HG02852 (cell line): ENCODE data around the gene SEC16A.

ENCODE experiments used
- ATAC-seq: cut with Tn5 transposase; IDR thresholded peaks from one replicate; pipeline ENCODE4 v1.9.1; 2021; ENCODE audit warnings: mild to moderate bottlenecking, moderate library complexity; ENCODE audit not compliant: unreplicated experiment

Gene SEC16A

GRCh38 chr9:136487672-136488071, 4.8 kb upstream of the SEC16A start:
- no peak for ATAC-seq

- no peak for ATAC-seq
Observed at GRCh38 chr9:136486823-136487620, 4.2 kb upstream of the SEC16A start.

GRCh38 chr9:136486131-136486530, 3.3 kb upstream of the SEC16A start:
- no peak for ATAC-seq

- no peak for ATAC-seq
Observed at GRCh38 chr9:136485049-136486045, 2.5 kb upstream of the SEC16A start.

GRCh38 chr9:136484153-136485048, 1.6 kb upstream of the SEC16A start:
- no peak for ATAC-seq

- peak; percentile 61 for ATAC-seq
Observed at GRCh38 chr9:136483589-136484152, 831 bp upstream of the SEC16A start.

GRCh38 chr9:136482046-136482792, 621 bp downstream of the SEC16A start:
- no peak for ATAC-seq

DNA sequence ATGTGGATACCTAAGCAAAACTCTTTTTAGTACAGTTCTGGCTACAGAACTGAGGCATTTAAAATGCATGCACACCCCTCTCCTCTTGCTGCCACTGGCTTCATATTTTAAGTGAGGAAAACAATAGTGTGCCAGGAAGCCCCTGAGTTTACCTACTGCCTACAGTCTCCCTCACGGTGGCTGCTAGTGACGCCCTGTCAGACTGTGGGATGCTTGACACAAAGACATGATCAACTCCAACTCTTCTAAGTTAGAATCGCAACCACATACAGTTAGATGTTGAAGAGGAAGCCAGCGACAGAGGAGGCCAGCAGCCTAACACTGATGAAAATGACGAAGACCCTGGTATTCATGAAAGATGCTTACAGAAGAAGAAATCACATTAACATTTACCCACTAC, 1.3 kb downstream of the SEC16A start:
- ATAC-seq = no peak

- no peak for ATAC-seq
Observed at GRCh38 chr9:136476369-136477150, 6.3 kb downstream of the SEC16A start.

- ATAC-seq = no peak
Observed at GRCh38 chr9:136474974-136475865, 7.6 kb downstream of the SEC16A start.

- ATAC-seq = no peak
Observed at GRCh38 chr9:136474021-136474640, 8.7 kb downstream of the SEC16A start.

- ATAC-seq = no peak
Observed at GRCh38 chr9:136473354-136473721, 9.5 kb downstream of the SEC16A start.

DNA sequence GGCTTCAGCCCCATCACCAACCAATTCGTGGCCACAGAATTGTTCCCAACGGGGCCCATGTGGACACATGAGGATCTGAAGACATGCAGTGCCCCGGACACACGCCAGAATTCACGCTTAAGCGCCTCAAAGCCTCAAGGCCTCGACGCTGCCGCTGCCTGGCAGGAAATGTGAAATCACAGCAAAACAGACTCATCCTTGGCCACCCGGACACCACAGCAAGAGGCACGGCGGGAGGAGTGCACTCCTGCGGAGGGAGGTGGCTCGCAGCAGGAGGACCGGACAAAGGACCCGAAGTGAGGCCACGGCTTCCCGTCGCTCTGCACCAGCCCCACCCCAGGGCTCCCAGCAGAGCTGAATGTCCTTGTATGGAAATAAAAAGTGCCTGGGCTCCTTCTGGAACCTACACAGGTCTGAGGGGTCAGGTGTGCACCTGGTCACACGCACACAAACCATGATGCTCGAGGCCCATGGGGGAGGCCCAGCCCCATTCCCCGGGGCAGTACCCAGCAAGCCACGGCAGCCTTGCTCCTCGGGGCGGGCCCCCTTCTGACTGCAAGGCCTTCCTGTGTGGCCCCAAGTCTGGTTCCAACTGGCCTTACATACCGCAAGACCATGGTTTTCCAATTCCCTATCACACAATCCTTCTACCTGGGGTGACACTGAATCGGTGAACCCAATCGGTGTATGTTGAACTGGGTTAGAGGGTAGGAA, 10.0 kb downstream of the SEC16A start:
- no peak for ATAC-seq

DNA sequence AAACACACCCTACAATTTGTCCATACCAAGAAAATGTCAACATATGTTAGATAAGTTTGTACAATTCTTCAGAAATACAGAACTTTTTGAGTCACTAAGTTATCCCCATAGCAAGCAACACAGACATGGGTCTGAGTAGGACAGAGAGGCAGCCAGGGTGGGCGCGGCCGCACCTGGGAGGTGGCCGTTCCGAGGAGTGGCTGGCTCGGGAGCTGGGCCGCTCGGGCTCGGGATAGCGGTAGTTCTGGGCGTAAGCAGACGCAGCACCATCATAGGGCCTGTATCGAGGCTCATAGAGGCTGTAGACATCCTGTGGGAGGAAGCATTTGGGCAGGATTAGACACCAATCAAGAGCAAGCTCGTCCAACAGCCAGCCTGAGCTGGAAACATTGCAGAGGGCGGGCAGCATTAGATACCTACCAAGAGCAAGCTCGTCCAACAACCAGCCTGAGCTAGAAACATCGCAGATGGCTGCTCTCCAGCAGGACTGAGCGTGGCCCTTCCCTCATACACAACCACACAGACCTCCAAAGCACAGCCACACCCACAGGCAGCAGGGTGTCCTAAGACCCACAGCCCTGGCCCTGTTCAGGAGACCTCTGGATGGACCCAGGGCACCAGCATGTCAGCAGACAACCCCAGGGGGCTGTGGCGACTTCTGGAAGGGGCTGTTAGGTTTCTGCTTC, 10.9 kb downstream of the SEC16A start:
- no peak for ATAC-seq

- ATAC-seq = no peak
Observed at GRCh38 chr9:136470792-136471469, 11.9 kb downstream of the SEC16A start.

DNA sequence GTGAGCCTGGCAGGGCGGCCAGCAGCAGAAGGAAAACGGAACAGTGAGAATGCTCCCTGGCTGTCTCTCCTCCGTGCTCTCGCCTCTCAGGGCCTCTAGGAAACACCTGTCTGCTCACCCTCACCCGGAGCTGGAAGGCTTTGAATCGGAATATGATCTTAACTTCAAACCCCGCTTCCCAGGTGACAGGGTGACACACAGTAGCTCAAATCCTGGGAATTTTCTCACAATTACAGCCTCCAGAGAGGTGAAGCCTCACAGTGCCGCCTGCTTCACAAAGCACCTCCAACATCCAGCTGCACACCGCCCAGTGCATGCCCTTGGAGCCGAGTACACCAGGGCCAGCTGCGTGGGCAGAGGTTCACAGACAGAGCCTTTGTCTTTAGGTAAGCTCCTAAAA, 12.5 kb downstream of the SEC16A start:
- ATAC-seq = no peak
